GM13976 (cell line): ENCODE data around the gene DUSP22.

Experiments
- DNase-seq: peaks from one replicate; pipeline ENCODE4 v3.0.0; 2012; ENCODE audit warnings: low spot score
- CTCF ChIP-seq: IDR thresholded peaks from 2 replicates; pipeline ENCODE4 v1.5.1; 2012; ENCODE audit warnings: borderline replicate concordance, mild to moderate bottlenecking; ENCODE audit not compliant: insufficient read depth; ENCODE audit errors: extremely low read depth, missing control alignments, control extremely low read depth
- in situ Hi-C: fragments of 300-500 bp; cut with MboI; formaldehyde crosslinking; loops from one replicate; pipeline ENCODE4 v1.12.0; 2022; ENCODE audit warnings: low sequenced_read_pairs, mixed read lengths, inconsistent platforms; ENCODE audit not compliant: unreplicated experiment

Gene DUSP22

GRCh38 chr6:338815-339262 is 46.6 kb downstream of the DUSP22 start:
- TF ChIP-seq CTCF = no peak
- DNase-seq = no peak
- in situ Hi-C loops = no loop called here

GRCh38 chr6:339480-339879 is 47.2 kb downstream of the DUSP22 start:
- no peak for DNase-seq
- in situ Hi-C loops = no loop called here
- TF ChIP-seq CTCF = no peak

- no peak for TF ChIP-seq CTCF
- in situ Hi-C loops = no loop called here
- no peak for DNase-seq
Observed at GRCh38 chr6:340186-340955, 48.1 kb downstream of the DUSP22 start.

GRCh38 chr6:340991-341827 is 48.9 kb downstream of the DUSP22 start:
- peak; percentile 85 for DNase-seq
- in situ Hi-C loops = no loop called here
- TF ChIP-seq CTCF = no peak

GRCh38 chr6:341914-342831 is 49.9 kb downstream of the DUSP22 start:
- peak; percentile 87 for DNase-seq
- TF ChIP-seq CTCF = no peak
- in situ Hi-C loops = no loop called here

- TF ChIP-seq CTCF = no peak
- DNase-seq = no peak
- in situ Hi-C loops = no loop called here
Observed at GRCh38 chr6:342832-343179, 50.5 kb downstream of the DUSP22 start.
